Stimulated activated effector memory CD8-positive, alpha-beta T cell treated with anti-CD3 and anti-CD28 coated beads, Interleukin-12 subunit alpha, Interleukin-12 subunit beta, amount 100 ng/mL, for 72 hours (primary cell): ENCODE data around the gene LURAP1L.

ENCODE experiments used
- ATAC-seq: fragments of 150-1000 bp; cut with Tn5 transposase; 2 replicates; pipeline ENCODE4 v1.10.0; 2021
- DNase-seq, 2 donors: peaks; one replicate each; pipeline ENCODE4 v3.0.0; 2021 to 2022; ENCODE audit warnings: low spot score in 2 of 2
- H3K27ac Mint-ChIP-seq: one replicate; pipeline ENCODE4 v1.8.0; 2022; ENCODE audit warnings: mild to moderate bottlenecking, mixed read lengths
- H3K36me3 Mint-ChIP-seq: one replicate; pipeline ENCODE4 v1.8.0; 2022; ENCODE audit warnings: mild to moderate bottlenecking, mixed read lengths
- H3K4me1 Mint-ChIP-seq: one replicate; pipeline ENCODE4 v1.8.0; 2022; ENCODE audit warnings: mixed read lengths
- H3K4me3 Mint-ChIP-seq: one replicate; pipeline ENCODE4 v1.8.0; 2022; ENCODE audit warnings: mild to moderate bottlenecking, mixed read lengths
- H3K9me3 Mint-ChIP-seq: one replicate; pipeline ENCODE4 v1.8.0; 2022; ENCODE audit warnings: mixed read lengths

Gene LURAP1L

GRCh38 chr9:12765088-12765798 is 9.6 kb upstream of the LURAP1L start:
- H3K36me3 Mint-ChIP-seq = no peaks in the 10 kb centered on the region
- peaks cover 15% of the 10 kb centered on the region for H3K9me3 Mint-ChIP-seq
- ATAC-seq (no peak), DNase-seq (no peak)
- H3K4me1 Mint-ChIP-seq = no peaks in the 10 kb centered on the region
- no peak overlapping the region for H3K4me3 Mint-ChIP-seq
- no peak overlapping the region for H3K27ac Mint-ChIP-seq

GRCh38 chr9:12766357-12766756 is 8.5 kb upstream of the LURAP1L start:
- no peak for DNase-seq
- Mint-ChIP-seq H3K27ac (no peak overlapping the region), H3K36me3 (no peaks in the 10 kb centered on the region), H3K4me3 (no peak overlapping the region), H3K4me1 (no peaks in the 10 kb centered on the region), H3K9me3 (peaks cover 15% of the 10 kb centered on the region)
- no peak for ATAC-seq

GRCh38 chr9:12770261-12770660 is 4.6 kb upstream of the LURAP1L start:
- ATAC-seq = no peak
- Mint-ChIP-seq H3K4me3 (no peak overlapping the region), H3K27ac (no peak overlapping the region)

GRCh38 chr9:12771891-12772290 is 2.9 kb upstream of the LURAP1L start:
- ATAC-seq (no peak), DNase-seq (no peak)
- Mint-ChIP-seq H3K27ac (no peak overlapping the region), H3K36me3 (no peaks in the 10 kb centered on the region), H3K9me3 (peaks cover 4% of the 10 kb centered on the region), H3K4me3 (no peak overlapping the region), H3K4me1 (no peaks in the 10 kb centered on the region)

More at GRCh38 chr9:12770261-12770660, 4.6 kb upstream of the LURAP1L start:
- H3K36me3 Mint-ChIP-seq = no peaks in the 10 kb centered on the region
- H3K4me1 Mint-ChIP-seq = no peaks in the 10 kb centered on the region
- peaks cover 2% of the 10 kb centered on the region for H3K9me3 Mint-ChIP-seq
- DNase-seq = no peak

- H3K9me3 Mint-ChIP-seq = peaks cover 8% of the 10 kb centered on the region
- no peak overlapping the region for H3K4me3 Mint-ChIP-seq
- no peak for DNase-seq
- no peak for ATAC-seq
- no peak overlapping the region for H3K27ac Mint-ChIP-seq
- H3K4me1 Mint-ChIP-seq = no peaks in the 10 kb centered on the region
- no peaks in the 10 kb centered on the region for H3K36me3 Mint-ChIP-seq
Observed at GRCh38 chr9:12773562-12773961, 1.3 kb upstream of the LURAP1L start.

- no peaks in the 10 kb centered on the region for H3K36me3 Mint-ChIP-seq
- ATAC-seq (peak; percentile 13), DNase-seq (no peak)
- peaks cover 8% of the 10 kb centered on the region for H3K9me3 Mint-ChIP-seq
- no peaks in the 10 kb centered on the region for H3K4me1 Mint-ChIP-seq
- H3K4me3 Mint-ChIP-seq = no peak overlapping the region
- H3K27ac Mint-ChIP-seq = no peak overlapping the region
Observed at GRCh38 chr9:12775679-12776512, 1.1 kb downstream of the LURAP1L start.

- H3K27ac Mint-ChIP-seq = no peak overlapping the region
- DNase-seq (no peak), ATAC-seq (no peak)
- no peak overlapping the region for H3K4me3 Mint-ChIP-seq
- H3K36me3 Mint-ChIP-seq = no peaks in the 10 kb centered on the region
- no peaks in the 10 kb centered on the region for H3K4me1 Mint-ChIP-seq
- peaks cover 11% of the 10 kb centered on the region for H3K9me3 Mint-ChIP-seq
Observed at GRCh38 chr9:12776513-12777055, 1.8 kb downstream of the LURAP1L start.

GRCh38 chr9:12777121-12778022 is 2.6 kb downstream of the LURAP1L start:
- no peak overlapping the region for H3K27ac Mint-ChIP-seq
- peaks cover 14% of the 10 kb centered on the region for H3K9me3 Mint-ChIP-seq
- no peak for ATAC-seq
- H3K4me3 Mint-ChIP-seq = no peak overlapping the region
- no peak for DNase-seq
- no peaks in the 10 kb centered on the region for H3K36me3 Mint-ChIP-seq
- no peaks in the 10 kb centered on the region for H3K4me1 Mint-ChIP-seq

- ATAC-seq = no peak
- H3K4me3 Mint-ChIP-seq = no peak overlapping the region
- peaks cover 18% of the 10 kb centered on the region for H3K9me3 Mint-ChIP-seq
- no peak overlapping the region for H3K27ac Mint-ChIP-seq
- DNase-seq = no peak
- H3K36me3 Mint-ChIP-seq = no peaks in the 10 kb centered on the region
- no peaks in the 10 kb centered on the region for H3K4me1 Mint-ChIP-seq
Observed at GRCh38 chr9:12778389-12778788, 3.6 kb downstream of the LURAP1L start.

GRCh38 chr9:12781226-12781733 is 6.5 kb downstream of the LURAP1L start:
- no peak overlapping the region for H3K27ac Mint-ChIP-seq
- DNase-seq = no peak
- H3K4me1 Mint-ChIP-seq = no peaks in the 10 kb centered on the region
- no peak overlapping the region for H3K4me3 Mint-ChIP-seq
- ATAC-seq = no peak
- H3K9me3 Mint-ChIP-seq = peaks cover 18% of the 10 kb centered on the region
- H3K36me3 Mint-ChIP-seq = no peaks in the 10 kb centered on the region

GRCh38 chr9:12783767-12784460 is 9.1 kb downstream of the LURAP1L start:
- H3K9me3 Mint-ChIP-seq = peaks cover 19% of the 10 kb centered on the region
- H3K4me1 Mint-ChIP-seq = no peaks in the 10 kb centered on the region
- H3K36me3 Mint-ChIP-seq = no peaks in the 10 kb centered on the region
- ATAC-seq (no peak), DNase-seq (no peak)
- no peak overlapping the region for H3K27ac Mint-ChIP-seq
- no peak overlapping the region for H3K4me3 Mint-ChIP-seq

- no peak overlapping the region for H3K27ac Mint-ChIP-seq
- no peaks in the 10 kb centered on the region for H3K4me1 Mint-ChIP-seq
- H3K9me3 Mint-ChIP-seq = peaks cover 24% of the 10 kb centered on the region
- H3K36me3 Mint-ChIP-seq = no peaks in the 10 kb centered on the region
- no peak for DNase-seq
- no peak overlapping the region for H3K4me3 Mint-ChIP-seq
- no peak for ATAC-seq
Observed at GRCh38 chr9:12784461-12785259, 9.8 kb downstream of the LURAP1L start.

GRCh38 chr9:12785260-12785770 is 10.5 kb downstream of the LURAP1L start:
- no peak for DNase-seq
- H3K27ac Mint-ChIP-seq = no peak overlapping the region
- no peaks in the 10 kb centered on the region for H3K4me1 Mint-ChIP-seq
- H3K36me3 Mint-ChIP-seq = no peaks in the 10 kb centered on the region
- ATAC-seq = no peak
- peaks cover 24% of the 10 kb centered on the region for H3K9me3 Mint-ChIP-seq
- H3K4me3 Mint-ChIP-seq = no peak overlapping the region

- H3K4me1 Mint-ChIP-seq = no peaks in the 10 kb centered on the region
- DNase-seq (no peak), ATAC-seq (no peak)
- H3K4me3 Mint-ChIP-seq = no peak overlapping the region
- H3K27ac Mint-ChIP-seq = no peak overlapping the region
- peaks cover 24% of the 10 kb centered on the region for H3K9me3 Mint-ChIP-seq
- H3K36me3 Mint-ChIP-seq = no peaks in the 10 kb centered on the region
Observed at GRCh38 chr9:12785941-12786340, 11.1 kb downstream of the LURAP1L start.
